SK-N-SH treated with all-trans-retinoic acid at 6 μM for 48 hours (cell line): ENCODE data around the gene LRRC4C.

Source experiments
- ATAC-seq: fragments of 200-7000 bp; cut with Tn5 transposase; 3 replicates; pipeline ENCODE4 v1.9.1; 2020; ENCODE audit warnings: mild to moderate bottlenecking, moderate library complexity
- ARNTL ChIP-seq: fragments of 450-650 bp; formaldehyde crosslinking; IDR thresholded peaks from 2 replicates; pipeline ENCODE4 v1.5.0; 2020; ENCODE audit warnings: low read depth, mild to moderate bottlenecking, moderate library complexity, borderline replicate concordance
- BACH2 ChIP-seq: fragments of 250-450 bp; sonication (Bioruptor Pico); IDR thresholded peaks from 2 replicates; pipeline ENCODE4 v1.9.0; 2021; ENCODE audit warnings: mild to moderate bottlenecking, borderline replicate concordance
- CSDC2 ChIP-seq: fragments of 250-450 bp; sonication (Bioruptor Pico); IDR thresholded peaks from 2 replicates; pipeline ENCODE4 v1.5.0; 2020; ENCODE audit warnings: mild to moderate bottlenecking, moderate library complexity
- CSRNP3 ChIP-seq: fragments of 250-450 bp; sonication (Bioruptor Pico); IDR thresholded peaks from 2 replicates; pipeline ENCODE4 v1.5.1; 2021; ENCODE audit warnings: mild to moderate bottlenecking, moderate library complexity
- ESRRG ChIP-seq: fragments of 250-450 bp; sonication (Bioruptor Pico); IDR thresholded peaks from 2 replicates; pipeline ENCODE4 v1.6.1; 2021; ENCODE audit warnings: mild to moderate bottlenecking
- GLIS3 ChIP-seq: fragments of 250-450 bp; sonication (Bioruptor Pico); IDR thresholded peaks from 2 replicates; pipeline ENCODE4 v1.5.0; 2020; ENCODE audit warnings: mild to moderate bottlenecking, moderate library complexity
- ISL1 ChIP-seq: fragments of 250-450 bp; sonication (Bioruptor Pico); IDR thresholded peaks from 2 replicates; pipeline ENCODE4 v2.1.2; 2022; ENCODE audit warnings: mild to moderate bottlenecking, moderate library complexity
- OSR1 ChIP-seq: fragments of 250-450 bp; sonication (Bioruptor Pico); IDR thresholded peaks from 2 replicates; pipeline ENCODE4 v1.8.0; 2022; ENCODE audit warnings: moderate library complexity, mild to moderate bottlenecking, inconsistent platforms
- POU6F1 ChIP-seq: fragments of 250-450 bp; sonication (Bioruptor Pico); IDR thresholded peaks from 2 replicates; pipeline ENCODE4 v1.8.0; 2021; ENCODE audit warnings: low read depth, mild to moderate bottlenecking, moderate library complexity, borderline replicate concordance
- RARB ChIP-seq: fragments of 250-450 bp; sonication (Bioruptor Pico); IDR thresholded peaks from 2 replicates; pipeline ENCODE4 v1.8.0; 2021; ENCODE audit warnings: mild to moderate bottlenecking, moderate library complexity
- SNAI2 ChIP-seq: fragments of 250-450 bp; sonication (Bioruptor Pico); IDR thresholded peaks from 2 replicates; pipeline ENCODE4 v1.5.0; 2020; ENCODE audit warnings: mild to moderate bottlenecking, moderate library complexity
- TCF4 ChIP-seq: fragments of 250-450 bp; sonication (Bioruptor Pico); IDR thresholded peaks from 2 replicates; pipeline ENCODE4 v1.8.0; 2021; ENCODE audit warnings: mild to moderate bottlenecking, moderate library complexity, borderline replicate concordance
- TOX ChIP-seq: fragments of 250-450 bp; sonication (Bioruptor Pico); IDR thresholded peaks from 2 replicates; pipeline ENCODE4 v1.8.0; 2021; ENCODE audit warnings: mild to moderate bottlenecking, moderate library complexity, borderline replicate concordance
- TSHZ2 ChIP-seq: fragments of 250-450 bp; sonication (Bioruptor Pico); IDR thresholded peaks from 2 replicates; pipeline ENCODE4 v1.5.0; 2020; ENCODE audit warnings: mild to moderate bottlenecking, moderate library complexity
- ZC3H10 ChIP-seq: fragments of 250-450 bp; sonication (Bioruptor Pico); IDR thresholded peaks from 2 replicates; pipeline ENCODE4 v1.5.1; 2021; ENCODE audit warnings: mild to moderate bottlenecking, moderate library complexity
- ZFP3 ChIP-seq: fragments of 250-450 bp; sonication (Bioruptor Pico); IDR thresholded peaks from 2 replicates; pipeline ENCODE4 v1.5.0; 2020; ENCODE audit warnings: mild to moderate bottlenecking, moderate library complexity
- ZFP30 ChIP-seq: fragments of 450-650 bp; formaldehyde crosslinking; IDR thresholded peaks from 2 replicates; pipeline ENCODE4 v1.5.0; 2022; ENCODE audit warnings: mild to moderate bottlenecking, moderate library complexity
- ZNF70 ChIP-seq: fragments of 450-650 bp; formaldehyde crosslinking; IDR thresholded peaks from 2 replicates; pipeline ENCODE4 v1.5.0; 2020; ENCODE audit warnings: mild to moderate bottlenecking, moderate library complexity
- ZNF8 ChIP-seq: fragments of 450-650 bp; formaldehyde crosslinking; IDR thresholded peaks from 2 replicates; pipeline ENCODE4 v1.5.0; 2020; ENCODE audit warnings: mild to moderate bottlenecking, moderate library complexity
- TF ChIP-seq, protein P1 (sequence below): fragments of 250-450 bp; sonication (Bioruptor Pico); IDR thresholded peaks from 2 replicates; pipeline ENCODE4 v1.8.0; 2020; ENCODE audit warnings: mild to moderate bottlenecking, moderate library complexity, borderline replicate concordance

LRRC4C gene

GRCh38 chr11:40417627-40418026 is 1041.8 kb downstream of the LRRC4C start:
- no peak for ATAC-seq

DNA sequence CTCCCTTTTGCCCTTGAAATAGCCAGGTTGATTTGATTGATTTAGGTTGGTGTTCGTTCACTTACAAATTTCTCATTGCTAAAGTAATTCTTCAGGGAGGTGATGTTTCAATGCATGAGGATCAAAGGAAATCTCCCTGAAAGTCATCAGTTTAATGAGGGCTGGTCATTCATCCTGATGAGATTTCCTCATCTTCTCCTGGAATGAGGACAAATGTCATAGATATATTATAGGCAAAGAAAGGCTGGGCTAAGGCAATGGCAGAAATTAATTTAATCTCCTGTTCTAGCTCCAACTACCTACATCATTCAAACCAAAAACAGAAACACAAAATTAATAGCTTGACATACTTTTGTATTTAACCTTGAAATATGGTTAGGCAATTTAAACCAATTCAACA is 1052.1 kb downstream of the LRRC4C start:
- TF ChIP-seq SNAI2 (CRISPR knock-in tag) (no peak), BACH2 (CRISPR knock-in tag) (no peak), TSHZ2 (CRISPR knock-in tag) (no peak), GLIS3 (CRISPR knock-in tag) (no peak), POU6F1 (no peak), TCF4 (no peak), ZFP30 (CRISPR knock-in tag) (no peak), TOX (no peak), ESRRG (CRISPR knock-in tag) (no peak)
- ATAC-seq = no peak

More at GRCh38 chr11:40417627-40418026, 1041.8 kb downstream of the LRRC4C start:
- TF ChIP-seq ISL1 (CRISPR knock-in tag) = no peak

- no peak for ATAC-seq
- TF ChIP-seq, protein P1, sequence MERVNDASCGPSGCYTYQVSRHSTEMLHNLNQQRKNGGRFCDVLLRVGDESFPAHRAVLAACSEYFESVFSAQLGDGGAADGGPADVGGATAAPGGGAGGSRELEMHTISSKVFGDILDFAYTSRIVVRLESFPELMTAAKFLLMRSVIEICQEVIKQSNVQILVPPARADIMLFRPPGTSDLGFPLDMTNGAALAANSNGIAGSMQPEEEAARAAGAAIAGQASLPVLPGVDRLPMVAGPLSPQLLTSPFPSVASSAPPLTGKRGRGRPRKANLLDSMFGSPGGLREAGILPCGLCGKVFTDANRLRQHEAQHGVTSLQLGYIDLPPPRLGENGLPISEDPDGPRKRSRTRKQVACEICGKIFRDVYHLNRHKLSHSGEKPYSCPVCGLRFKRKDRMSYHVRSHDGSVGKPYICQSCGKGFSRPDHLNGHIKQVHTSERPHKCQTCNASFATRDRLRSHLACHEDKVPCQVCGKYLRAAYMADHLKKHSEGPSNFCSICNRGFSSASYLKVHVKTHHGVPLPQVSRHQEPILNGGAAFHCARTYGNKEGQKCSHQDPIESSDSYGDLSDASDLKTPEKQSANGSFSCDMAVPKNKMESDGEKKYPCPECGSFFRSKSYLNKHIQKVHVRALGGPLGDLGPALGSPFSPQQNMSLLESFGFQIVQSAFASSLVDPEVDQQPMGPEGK (CRISPR knock-in tag) = no peak
- TF ChIP-seq ARNTL (CRISPR knock-in tag) = no peak
- no peak for TF ChIP-seq TCF4
- no peak for TF ChIP-seq GLIS3 (CRISPR knock-in tag)
- TF ChIP-seq ZNF8 (CRISPR knock-in tag) = no peak
- no peak for TF ChIP-seq RARB (CRISPR knock-in tag)
- TF ChIP-seq ZC3H10 = no peak
- no peak for TF ChIP-seq TOX
- no peak for TF ChIP-seq ISL1 (CRISPR knock-in tag)
- TF ChIP-seq ESRRG (CRISPR knock-in tag) = no peak
- TF ChIP-seq CSRNP3 (CRISPR knock-in tag) = no peak
- no peak for TF ChIP-seq SNAI2 (CRISPR knock-in tag)
- TF ChIP-seq CSDC2 = no peak
- no peak for TF ChIP-seq ZNF70
- no peak for TF ChIP-seq ZFP30 (CRISPR knock-in tag)
- TF ChIP-seq TSHZ2 (CRISPR knock-in tag) = no peak
- TF ChIP-seq ZFP3 (CRISPR knock-in tag) = no peak
- no peak for TF ChIP-seq OSR1 (CRISPR knock-in tag)
Measured at GRCh38 chr11:40405614-40406013, 1053.8 kb downstream of the LRRC4C start.
